ENCODE measurements around the gene CEBPA. TPM values are rescaled to one million over a fixed set of nuclear protein-coding genes. Genes with fewer than 3 reads are reported as not detected.

Gene CEBPA
- total and polyA plus RNA-seq, 10 of the 15 experiments (the other 5 are each of a cell fraction or from before 2014, with no cell fraction given): 0.04 to 0.36 (median 0.13) TPM; not detected in 4

- Histone ChIP-seq H2AFZ (ENCODE audit: control insufficient read depth, low read depth, low read length) (no peak overlapping the region), H3K4me1 (ENCODE audit: control insufficient read depth, insufficient read depth, low read length) (no peaks in the 10 kb centered on the region), H3K79me2 (ENCODE audit: control insufficient read depth, insufficient read depth, low read length) (no peaks in the 10 kb centered on the region), H3K4me2 (ENCODE audit: control insufficient read depth, insufficient read depth) (no peak overlapping the region), H4K20me1 (ENCODE audit: control insufficient read depth, insufficient read depth) (no peaks in the 10 kb centered on the region), H3K9me3 (replicated peaks; ENCODE audit: control insufficient read depth, insufficient read depth, low read length) (no peaks in the 10 kb centered on the region), H3K36me3 (ENCODE audit: control insufficient read depth in 2 of 2, insufficient read depth in 2 of 2, low read length in 1 of 2) (no peaks in the 10 kb centered on the region), H3K9ac (ENCODE audit: control insufficient read depth, insufficient read depth, low read length) (no peak overlapping the region), H3K4me3 (no peak overlapping the region), H3K27me3 (replicated peaks in 1 of 2; ENCODE audit: control insufficient read depth in 2 of 2, insufficient read depth in 2 of 2, low read length in 1 of 2) (no peaks in the 10 kb centered on the region; a peak in 2 of 4 replicates), H3K27ac (ENCODE audit: control insufficient read depth, insufficient read depth) (no peak overlapping the region)
- CTCF ChIA-PET: no interaction called here
- DNase-seq (ENCODE audit: low read depth, low spot score) (no peak), ATAC-seq (no peak), FAIRE-seq (no peak)
- POLR2A ChIA-PET: no interaction called here
- RAD21 ChIA-PET (ENCODE audit: unreplicated experiment): no interaction called here
- BruUV-seq (replicated peaks): no TSS peak
- no peak for TF ChIP-seq YY1 (IDR thresholded peaks at IDR 0.05; ENCODE audit: low read depth, low read length)
- no peak for TF ChIP-seq WRNIP1 (IDR thresholded peaks at IDR 0.05; ENCODE audit: borderline replicate concordance, low read depth, low read length)
- TF ChIP-seq POLR2A (IDR thresholded peaks at IDR 0.05; ENCODE audit: low read depth, low read length): no peak
- no peak for TF ChIP-seq STAT1 (conservative IDR thresholded peaks at IDR 0.05)
- no peak for TF ChIP-seq MTA2 (IDR thresholded peaks at IDR 0.05; ENCODE audit: low read depth)
- no peak for TF ChIP-seq TCF3 (IDR thresholded peaks at IDR 0.05; ENCODE audit: borderline replicate concordance, insufficient read depth, low read depth, low read length)
- TF ChIP-seq USF2 (IDR thresholded peaks at IDR 0.05; ENCODE audit: borderline replicate concordance, low read depth, low read length): no peak
- TF ChIP-seq, protein P1, sequence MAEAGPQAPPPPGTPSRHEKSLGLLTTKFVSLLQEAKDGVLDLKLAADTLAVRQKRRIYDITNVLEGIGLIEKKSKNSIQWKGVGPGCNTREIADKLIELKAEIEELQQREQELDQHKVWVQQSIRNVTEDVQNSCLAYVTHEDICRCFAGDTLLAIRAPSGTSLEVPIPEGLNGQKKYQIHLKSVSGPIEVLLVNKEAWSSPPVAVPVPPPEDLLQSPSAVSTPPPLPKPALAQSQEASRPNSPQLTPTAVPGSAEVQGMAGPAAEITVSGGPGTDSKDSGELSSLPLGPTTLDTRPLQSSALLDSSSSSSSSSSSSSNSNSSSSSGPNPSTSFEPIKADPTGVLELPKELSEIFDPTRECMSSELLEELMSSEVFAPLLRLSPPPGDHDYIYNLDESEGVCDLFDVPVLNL (IDR thresholded peaks at IDR 0.05; ENCODE audit: low read depth, low read length): no peak
- no peak for TF ChIP-seq HDAC2 (IDR thresholded peaks at IDR 0.05)
- no peak for TF ChIP-seq POLR2AphosphoS2 (IDR thresholded peaks at IDR 0.05; ENCODE audit: low read depth, low read length)
- TF ChIP-seq NBN (IDR thresholded peaks at IDR 0.05): no peak
- TF ChIP-seq BRCA1 (IDR thresholded peaks at IDR 0.05; ENCODE audit: low read depth, low read length): no peak
- no peak for TF ChIP-seq CHD1 (IDR thresholded peaks at IDR 0.05; ENCODE audit: low read depth, low read length)
- TF ChIP-seq BCL11A (IDR thresholded peaks at IDR 0.05; ENCODE audit: low read depth, low read length): no peak
- TF ChIP-seq YBX1 (IDR thresholded peaks at IDR 0.05): no peak
- intact Hi-C loops (cut with micrococcal nuclease; ENCODE audit: unreplicated experiment) (no loop called here), in situ Hi-C loops (cut with MboI) (no loop called here)
- SMC1A ChIA-PET (ENCODE audit: uncharacterized antibody, unreplicated experiment): no interaction called here
- 42% methylated on average over 5 of the region's 5 CpGs for WGBS (ENCODE audit: insufficient coverage, insufficient replicate concordance, low lambda C conversion rate, missing lambda C conversion rate)
Observed at GRCh38 chr19:33325920-33326319, 23.6 kb upstream of the CEBPA start.

Measured in GM12878 (cell line).